CD4-positive, alpha-beta T cell treated with Interferon alpha-2 for 1 hour (primary cell): ENCODE data around the gene CRBN.

ENCODE experiments used
- DNase-seq, 2 donors: peaks; one replicate each; pipeline ENCODE4 v3.0.0-alpha.2; 2020 to 2022

CRBN gene

DNA sequence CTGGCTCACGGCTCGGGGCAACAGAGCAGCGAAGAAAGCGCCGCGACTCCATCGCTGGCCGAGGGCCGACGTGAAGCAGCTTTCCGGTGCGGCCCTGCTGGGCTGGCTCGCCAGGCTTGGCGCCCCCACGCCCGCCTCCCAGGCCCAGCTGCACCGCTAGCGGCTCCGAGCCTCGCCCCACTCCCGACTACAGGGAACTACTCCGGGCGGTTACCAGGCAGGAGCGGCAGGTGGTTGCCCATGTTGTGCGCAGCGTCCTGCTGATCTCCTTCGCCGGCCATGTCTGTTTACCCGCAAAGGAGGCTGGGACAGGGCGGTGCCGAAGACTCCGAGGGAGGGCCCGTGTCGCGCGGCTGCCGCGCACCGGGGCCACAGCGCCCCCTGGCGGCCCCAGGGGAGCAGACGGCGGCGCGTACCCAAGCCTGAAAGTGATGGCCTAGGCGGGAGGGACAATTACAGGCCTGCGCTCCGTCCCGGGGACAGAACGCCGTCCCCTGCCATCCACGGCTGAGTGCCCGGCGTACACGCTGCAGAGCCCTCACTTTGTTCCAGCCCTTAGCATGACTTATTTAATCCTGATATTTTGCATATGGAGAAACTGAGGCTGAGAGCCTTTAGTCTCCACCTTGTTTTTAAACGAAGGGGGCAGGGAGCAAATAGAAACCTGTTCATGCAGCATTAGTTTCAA is at the start of gene CRBN:
Gene CRBN, minus strand, starts transcription at position 285 of the 688 bp plus-strand sequence. Its CDS starts 4 bp downstream, at position 281.
- peak; percentile 88 to 91 for DNase-seq

DNA sequence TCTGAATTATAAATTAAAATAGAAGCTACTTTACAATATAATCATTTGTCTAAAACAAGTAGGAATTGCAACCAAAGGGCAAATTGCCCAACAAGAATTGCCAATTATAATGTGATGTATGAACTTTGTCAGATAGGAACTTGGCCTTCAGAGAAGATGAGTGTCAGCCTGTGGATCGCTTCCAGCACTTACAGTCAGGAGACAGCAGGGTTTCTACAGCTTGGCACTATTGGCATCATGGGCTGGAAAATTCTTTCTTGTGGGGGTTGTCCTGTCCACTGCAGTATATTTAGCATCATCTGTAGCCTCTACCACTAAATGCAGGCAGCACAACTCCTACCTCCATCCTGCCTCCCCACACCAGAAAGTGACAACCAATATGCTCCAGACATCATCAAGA is 48.1 kb upstream of the CRBN start:
- DNase-seq: no peak

GRCh38 chr3:3221528-3221927 is 42.0 kb upstream of the CRBN start:
- no peak for DNase-seq

- DNase-seq: no peak
Observed at GRCh38 chr3:3216401-3216800, 36.9 kb upstream of the CRBN start.

GRCh38 chr3:3212781-3213440 is 33.4 kb upstream of the CRBN start:
- no peak for DNase-seq

DNA sequence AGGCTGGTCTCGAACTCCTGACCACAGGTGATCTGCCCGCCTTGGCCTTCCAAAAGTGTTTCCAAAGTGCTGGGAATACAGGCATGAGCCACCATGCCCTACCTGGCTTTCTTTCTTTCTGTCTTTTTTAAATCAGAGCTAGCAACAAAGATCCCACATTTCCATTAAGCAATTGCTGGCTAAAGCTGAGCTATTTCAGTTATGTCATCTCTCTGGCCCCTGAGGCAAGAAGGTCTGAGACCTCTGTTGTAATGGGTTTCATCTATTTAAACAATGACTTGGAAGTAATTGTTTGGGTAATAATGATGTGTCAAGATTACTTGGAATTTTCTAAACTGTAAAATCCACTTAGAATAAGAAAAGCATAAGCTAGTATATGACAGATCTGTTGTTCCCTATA is 30.2 kb upstream of the CRBN start:
- no peak for DNase-seq

GRCh38 chr3:3209057-3209456 is 29.6 kb upstream of the CRBN start:
- no peak for DNase-seq

GRCh38 chr3:3201611-3202010 is 22.1 kb upstream of the CRBN start:
- DNase-seq: peak in 1 of 2 donors; percentile 38

DNA sequence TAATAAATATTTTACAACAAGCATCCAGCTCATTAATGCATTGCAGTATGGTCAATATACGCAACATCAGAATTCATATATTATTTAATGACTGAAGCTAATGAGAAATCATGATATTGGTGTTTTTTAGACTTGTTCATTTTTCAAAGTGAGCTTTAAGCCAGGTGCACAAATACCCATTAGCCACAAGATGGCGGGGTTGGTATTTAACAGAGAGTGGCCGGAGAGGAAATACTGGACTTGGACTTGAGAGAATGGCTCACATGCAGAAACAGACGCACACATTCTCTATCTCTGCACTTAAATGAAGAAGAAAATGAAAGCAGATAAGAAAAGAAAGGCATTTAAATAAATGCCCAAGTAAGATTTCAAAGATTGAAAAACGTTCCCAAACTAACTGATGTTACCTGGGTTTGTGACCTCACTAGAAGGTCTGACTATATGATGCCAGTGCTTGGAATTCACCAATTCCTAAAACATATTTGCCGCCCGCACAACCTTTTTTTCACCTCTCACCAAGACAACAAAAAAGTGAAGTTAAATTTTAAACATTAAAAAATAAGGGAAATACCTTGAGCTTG is 21.2 kb upstream of the CRBN start:
- DNase-seq: peak; percentile 15 to 52

GRCh38 chr3:3199306-3199705 is 19.8 kb upstream of the CRBN start:
- no peak for DNase-seq

- DNase-seq: no peak
Observed at GRCh38 chr3:3196148-3196861, 16.8 kb upstream of the CRBN start.

- no peak for DNase-seq
Observed at GRCh38 chr3:3194861-3195260, 15.4 kb upstream of the CRBN start.

- no peak for DNase-seq
Observed at GRCh38 chr3:3192286-3192675, 12.8 kb upstream of the CRBN start.

DNA sequence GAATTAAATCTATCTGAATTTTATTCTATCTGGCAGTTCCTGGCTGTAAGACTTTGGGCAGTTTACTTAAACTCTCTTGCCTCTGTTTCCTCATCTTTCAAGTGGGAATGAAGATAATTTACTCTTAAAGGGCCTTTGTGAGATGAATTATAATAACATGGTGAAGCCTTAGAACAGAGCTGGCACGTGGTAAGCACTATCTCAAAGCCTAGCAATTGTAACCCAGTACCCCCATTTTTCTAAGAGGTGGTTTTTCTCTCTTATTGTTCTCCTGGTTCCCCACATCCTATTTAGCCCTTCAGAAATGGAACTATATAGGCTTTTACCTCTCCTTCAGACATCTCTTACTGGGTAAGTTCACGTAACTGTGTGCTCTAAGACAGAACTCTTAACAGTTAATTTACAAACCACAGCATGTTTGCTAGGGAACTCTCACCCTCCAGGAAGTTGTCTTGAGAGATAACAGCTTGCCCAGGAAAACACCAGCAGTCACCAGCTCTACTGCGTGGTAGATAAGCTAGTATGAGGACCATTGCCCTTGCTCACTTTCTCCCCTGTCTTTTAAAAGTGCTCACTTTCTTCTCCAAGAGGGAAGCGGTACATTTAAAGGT is 12.3 kb upstream of the CRBN start:
- DNase-seq: peak in 1 of 2 donors; percentile 48

DNA sequence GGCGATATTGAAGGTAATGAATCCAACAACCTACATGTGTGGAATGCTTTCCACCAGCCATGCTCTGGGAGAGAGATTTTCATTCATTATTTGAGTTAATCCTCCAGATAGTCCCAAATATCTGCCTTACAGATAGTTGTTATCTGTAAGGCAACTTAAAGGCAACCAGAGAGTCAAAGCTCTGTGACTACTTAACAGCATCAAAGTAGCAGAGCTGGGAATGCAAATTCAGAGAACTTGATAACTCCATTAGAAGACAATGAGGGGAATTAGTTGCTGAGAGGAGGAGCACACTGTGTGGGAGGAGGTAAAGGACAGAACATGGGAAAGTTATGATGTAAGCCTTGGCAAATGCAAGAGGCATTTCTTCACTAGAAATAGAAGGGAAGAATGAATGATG is 10.5 kb upstream of the CRBN start:
- no peak for DNase-seq

DNA sequence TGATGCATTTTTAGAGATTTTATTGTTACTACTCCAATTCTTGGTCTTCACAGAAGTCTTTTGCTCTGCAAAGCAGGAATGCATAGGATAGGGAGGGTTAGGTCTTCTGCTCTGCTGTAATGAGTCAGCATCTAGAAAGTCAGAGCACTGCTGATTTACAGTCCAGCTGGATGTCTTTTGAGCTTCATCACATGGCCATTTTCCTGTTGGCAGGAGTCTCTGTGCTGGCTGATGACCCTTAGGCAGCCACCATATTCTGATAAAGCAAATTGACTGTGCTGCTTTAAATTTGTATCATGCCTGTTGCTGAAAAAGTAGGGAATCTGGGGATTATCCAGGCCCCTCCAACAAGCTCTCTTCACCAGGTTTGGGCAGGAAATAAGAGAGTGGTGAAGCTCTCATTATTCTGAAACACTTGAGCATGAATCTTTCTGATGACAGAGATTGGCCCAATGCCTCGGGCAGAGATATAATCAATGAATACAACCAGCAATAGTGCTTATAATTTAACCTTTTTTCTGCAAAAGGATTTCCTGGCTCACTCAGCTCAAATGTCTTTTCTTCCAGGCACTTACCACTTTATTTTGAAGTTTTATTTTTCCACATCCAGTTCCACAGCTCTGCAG is 9.7 kb upstream of the CRBN start:
- no peak for DNase-seq

DNA sequence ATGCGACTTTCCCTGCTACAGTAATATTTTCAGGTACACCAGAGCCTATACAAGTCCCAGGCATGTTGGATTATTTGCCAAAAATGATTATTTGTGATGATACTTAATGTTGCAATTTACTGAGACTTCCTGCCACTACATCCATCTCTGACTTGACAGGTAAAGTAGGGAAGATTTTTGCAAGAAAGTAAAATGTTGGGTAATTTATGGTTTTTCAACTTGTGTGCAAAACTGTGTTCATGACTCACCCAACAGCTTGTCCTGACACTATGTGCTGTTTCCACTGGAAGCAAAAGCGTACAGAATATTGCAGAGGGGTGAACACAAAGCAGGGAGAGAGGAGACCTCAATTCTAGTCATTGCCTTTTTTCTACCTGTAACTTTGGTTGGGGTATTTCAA is 5.4 kb upstream of the CRBN start:
- DNase-seq: no peak

DNA sequence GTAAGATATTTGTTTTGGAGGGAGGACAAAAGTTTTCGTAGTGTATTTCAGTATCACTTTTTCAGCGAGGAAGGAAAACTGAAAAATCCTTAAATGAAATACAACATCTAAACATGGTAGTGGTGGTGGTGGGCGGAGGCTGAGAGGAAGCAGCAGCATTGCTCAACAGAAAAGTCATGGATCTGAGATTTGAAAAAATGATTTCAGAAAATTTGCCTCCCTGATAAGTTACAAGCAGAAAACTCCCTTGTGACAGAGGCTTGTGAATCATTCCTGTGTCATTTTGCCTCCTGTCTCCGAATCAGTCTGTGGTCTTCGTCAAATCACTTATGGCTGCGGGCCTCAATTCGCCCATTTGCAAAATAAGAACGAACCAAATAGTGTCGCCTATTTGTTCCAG is 965 bp upstream of the CRBN start:
- DNase-seq: no peak

- DNase-seq: peak in 1 of 2 donors; percentile 34
Observed at GRCh38 chr3:3178498-3179328, 778 bp downstream of the CRBN start.

DNA sequence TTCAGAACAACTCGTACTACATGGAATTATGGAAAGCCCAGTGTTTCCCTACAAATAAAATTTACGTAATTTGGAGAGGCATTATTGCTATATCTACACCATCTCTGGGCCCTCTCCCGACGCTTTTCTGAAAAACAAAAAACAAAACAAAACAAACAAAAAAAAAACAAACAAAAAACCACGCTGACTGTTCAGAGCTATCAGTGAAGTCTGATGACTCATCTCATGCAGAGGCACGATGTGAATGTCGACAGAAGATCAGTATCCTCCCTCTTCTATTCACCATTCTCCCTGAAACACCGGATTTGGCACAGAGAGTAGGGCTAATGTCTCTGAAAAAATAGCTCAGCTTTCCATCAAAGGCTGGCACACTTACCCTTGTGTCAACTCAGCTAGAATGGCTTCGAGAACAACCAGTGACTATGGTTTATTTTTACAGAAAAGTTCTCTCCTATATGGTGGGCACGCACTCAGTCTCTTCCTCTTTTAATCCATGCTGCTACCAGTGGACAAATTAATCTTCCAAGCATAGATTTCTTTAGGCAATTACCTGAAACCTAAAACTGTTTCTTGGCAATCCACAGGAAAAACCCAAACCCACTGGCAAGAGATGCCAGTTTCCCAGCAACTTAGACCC is 1.5 kb downstream of the CRBN start:
- DNase-seq: peak in 1 of 2 donors; percentile 23

DNA sequence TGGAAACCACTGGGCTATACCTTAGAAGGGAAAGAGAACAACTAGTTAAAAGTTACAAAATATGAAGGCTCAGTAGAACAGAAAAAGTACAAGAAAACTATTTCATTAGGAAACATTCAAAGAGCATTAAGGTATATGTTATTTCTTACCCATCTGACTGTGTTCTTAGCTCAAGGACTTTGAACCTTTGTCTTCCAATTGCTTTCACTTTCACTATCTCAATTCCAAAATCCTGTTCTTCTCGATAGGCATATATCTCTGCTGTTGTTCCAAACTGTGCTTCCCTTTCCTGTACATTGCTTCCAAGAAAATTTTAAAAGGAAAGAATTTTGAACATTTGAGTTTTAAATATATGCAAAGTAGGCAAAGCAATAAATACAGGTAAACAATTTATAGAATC is 6.9 kb downstream of the CRBN start:
- DNase-seq: peak in 1 of 2 donors; percentile 44
